Endodermal cell (in vitro differentiated cells): ENCODE measurements around the gene SERBP1. TPM values are rescaled to one million over a fixed set of nuclear protein-coding genes. Genes with fewer than 3 reads are reported as not detected.

Experiments
- DNase-seq: peaks from one replicate; pipeline ENCODE4 v3.0.0-alpha.2; 2017
- H3K27ac ChIP-seq: 2 replicates; pipeline ENCODE4 v1.5.1; 2013; ENCODE audit warnings: mild to moderate bottlenecking, low read depth, low read length, moderate library complexity
- H3K27me3 ChIP-seq: 2 replicates; pipeline ENCODE4 v1.6.1; 2013; ENCODE audit warnings: mild to moderate bottlenecking, low read length, moderate library complexity; ENCODE audit not compliant: insufficient read depth, control insufficient read depth, poor library complexity, severe bottlenecking
- H3K36me3 ChIP-seq: 2 replicates; pipeline ENCODE4 v1.7.0; 2013; ENCODE audit warnings: mild to moderate bottlenecking, low read length, moderate library complexity; ENCODE audit not compliant: control insufficient read depth, insufficient read depth
- H3K4me1 ChIP-seq: one replicate; pipeline ENCODE4 v1.7.0; 2013; ENCODE audit warnings: low read length; ENCODE audit not compliant: control insufficient read depth, insufficient read depth
- H3K4me3 ChIP-seq: 2 replicates; pipeline ENCODE4 v1.5.1; 2013; ENCODE audit warnings: mild to moderate bottlenecking, low read length, moderate library complexity
- H3K9ac ChIP-seq: 2 replicates; pipeline ENCODE4 v1.6.1; 2013; ENCODE audit warnings: mild to moderate bottlenecking, low read length, moderate library complexity; ENCODE audit not compliant: poor library complexity, severe bottlenecking; ENCODE audit errors: extremely low read depth
- H3K9me3 ChIP-seq: 2 replicates; pipeline ENCODE4 v1.6.1; 2013; ENCODE audit warnings: mild to moderate bottlenecking, low read length, moderate library complexity; ENCODE audit not compliant: control insufficient read depth
- H3K27ac Mint-ChIP-seq: 2 replicates; pipeline ENCODE4 v1.8.0; 2020; ENCODE audit warnings: mixed read lengths
- H3K27me3 Mint-ChIP-seq: 2 replicates; pipeline ENCODE4 v1.8.0; 2021; ENCODE audit warnings: mild to moderate bottlenecking, mixed read lengths; ENCODE audit not compliant: insufficient read depth
- H3K36me3 Mint-ChIP-seq: 2 replicates; pipeline ENCODE4 v1.8.0; 2020; ENCODE audit warnings: low read depth, mixed read lengths
- H3K4me1 Mint-ChIP-seq: 2 replicates; pipeline ENCODE4 v1.8.0; 2020; ENCODE audit warnings: mixed read lengths
- H3K4me3 Mint-ChIP-seq: 2 replicates; pipeline ENCODE4 v1.8.0; 2020; ENCODE audit warnings: mild to moderate bottlenecking, moderate library complexity, mixed read lengths
- H3K9me3 Mint-ChIP-seq: 2 replicates; pipeline ENCODE4 v1.8.0; 2020; ENCODE audit warnings: mild to moderate bottlenecking, mixed read lengths
- CTCF ChIP-seq: fragments of 200-600 bp; sonication (generic); conservative IDR thresholded peaks from 2 replicates; pipeline ENCODE4 v1.5.0; 2021; ENCODE audit warnings: antibody characterized with exemption, mild to moderate bottlenecking
- WGBS, 2 experiments: methylation state at CpG; one replicate each; pipeline versions ENCODE4 v1.1.5 to v1.1.7; 2013; ENCODE audit warnings: missing lambda C conversion rate in 2 of 2, mixed read lengths in 1 of 2; ENCODE audit not compliant: insufficient coverage in 1 of 2, insufficient read length in 1 of 2; 5-methylcytosine and 5-hydroxymethylcytosine counted together
- total RNA-seq, 2 donors: library from RNA; stranded (reverse); fragmentation: NEBNext Ultra II Directional in 1 of 2; extraction: Animal tissue kit (Norgen Biotek cat#: 25700) in 1 of 2; gene quantifications; 2 replicates in 1 of 2; 3 replicates in 1 of 2; pipeline ENCODE4 v1.2.1, GENCODE V29; 2021

The SERBP1 gene
- total RNA-seq, 2 donors from 2014 or later, result 312 to 331 TPM

GRCh38 chr1:67431869-67432578 is 1.8 kb upstream of the SERBP1 start:
- peak overlapping the region; percentile 98 for H3K4me3 ChIP-seq
- peaks cover 21% of the 10 kb centered on the region for H3K4me1 Mint-ChIP-seq

GRCh38 chr1:67431156-67431765 is 1.1 kb upstream of the SERBP1 start:
- Histone ChIP-seq H3K4me1 (no peaks in the 10 kb centered on the region), H3K36me3 (peaks cover 6% of the 10 kb centered on the region), H3K4me3 (peak overlapping the region; percentile 98), H3K9me3 (no peaks in the 10 kb centered on the region), H3K27me3 (no peaks in the 10 kb centered on the region), H3K27ac (no peak overlapping the region), H3K9ac (peak overlapping the region; percentile 72)
- Mint-ChIP-seq H3K9me3 (no peaks in the 10 kb centered on the region), H3K4me1 (peaks cover 24% of the 10 kb centered on the region), H3K27ac (peak overlapping the region; percentile 96), H3K4me3 (peak overlapping the region; percentile 98), H3K36me3 (peaks cover 22% of the 10 kb centered on the region), H3K27me3 (peaks cover 10% of the 10 kb centered on the region)
- 32 to 84% methylated on average over 2 to 10 of the region's 12 CpGs for WGBS, 2 experiments
- no peak for DNase-seq
- no peak for TF ChIP-seq CTCF

More at GRCh38 chr1:67431869-67432578, 1.8 kb upstream of the SERBP1 start:
- peaks cover 10% of the 10 kb centered on the region for H3K27me3 Mint-ChIP-seq
- TF ChIP-seq CTCF, result no peak
- peak; percentile 59 for DNase-seq
- H3K36me3 Mint-ChIP-seq, result peaks cover 22% of the 10 kb centered on the region
- 58 to 64% methylated on average over 3 to 7 of the region's 8 CpGs for WGBS, 2 experiments
- Histone ChIP-seq H3K9ac (no peak overlapping the region), H3K36me3 (peaks cover 6% of the 10 kb centered on the region), H3K27me3 (no peaks in the 10 kb centered on the region), H3K27ac (no peak overlapping the region), H3K9me3 (no peaks in the 10 kb centered on the region), H3K4me1 (no peaks in the 10 kb centered on the region)
- H3K27ac Mint-ChIP-seq, result no peak overlapping the region
- H3K9me3 Mint-ChIP-seq, result no peaks in the 10 kb centered on the region
- peak overlapping the region; percentile 98 for H3K4me3 Mint-ChIP-seq

GRCh38 chr1:67429528-67430357 is 459 bp downstream of the SERBP1 start:
- Mint-ChIP-seq H3K27ac (peak overlapping the region; percentile 99), H3K4me3 (peak overlapping the region; percentile 98), H3K27me3 (peaks cover 5% of the 10 kb centered on the region), H3K9me3 (no peaks in the 10 kb centered on the region), H3K4me1 (peaks cover 24% of the 10 kb centered on the region), H3K36me3 (peaks cover 37% of the 10 kb centered on the region)
- Histone ChIP-seq H3K9ac (peak overlapping the region; percentile 90), H3K27me3 (no peaks in the 10 kb centered on the region), H3K4me3 (peak overlapping the region; percentile 98), H3K9me3 (no peaks in the 10 kb centered on the region), H3K36me3 (peaks cover 21% of the 10 kb centered on the region), H3K27ac (peak overlapping the region; percentile 64), H3K4me1 (no peaks in the 10 kb centered on the region)
- WGBS, 2 experiments, result 0% methylated on average over 21 to 69 of the region's 69 CpGs
- no peak for TF ChIP-seq CTCF
- DNase-seq, result peak; percentile 57
